Measurements from ENCODE around the gene PRDM4.

The PRDM4 gene

GRCh38 chr12:107685360-107686248 is 75.3 kb downstream of the PRDM4 start, which contains the start of gene PWP1:
Gene PWP1 (plus strand): TSS chr12:107685799. CDS start chr12:107685900, 101 bp downstream.
- peak; percentile 95 for DNase-seq

GRCh38 chr12:107684990-107685359 is 76.0 kb downstream of the PRDM4 start:
- peak; percentile 13 for DNase-seq

- DNase-seq, result peak; percentile 37
Observed at GRCh38 chr12:107684029-107684795, 76.7 kb downstream of the PRDM4 start.

Data from fibroblast of skin of back (primary cell).